Body of pancreas (tissue), 4 donors: Measurements from ENCODE around the gene ARID1B.

Experiments used
- POLR2A ChIP-seq, 3 donors: fragments of 450-650 bp; IDR thresholded peaks; one replicate each; pipeline ENCODE4 v1.6.1; 2016; ENCODE audit warnings: antibody characterized with exemption in 3 of 3, mild to moderate bottlenecking in 2 of 3
- TF ChIP-seq, protein P1 (sequence below), 7 experiments: fragments of 450-650 bp in 4 of 7; fragments of 200-600 bp in 3 of 7; sonication (generic) in 3 of 7; IDR thresholded peaks; one replicate each; pipeline ENCODE4 v1.5.1; 2016 to 2019; ENCODE audit warnings: antibody characterized with exemption in 7 of 7

DNA sequence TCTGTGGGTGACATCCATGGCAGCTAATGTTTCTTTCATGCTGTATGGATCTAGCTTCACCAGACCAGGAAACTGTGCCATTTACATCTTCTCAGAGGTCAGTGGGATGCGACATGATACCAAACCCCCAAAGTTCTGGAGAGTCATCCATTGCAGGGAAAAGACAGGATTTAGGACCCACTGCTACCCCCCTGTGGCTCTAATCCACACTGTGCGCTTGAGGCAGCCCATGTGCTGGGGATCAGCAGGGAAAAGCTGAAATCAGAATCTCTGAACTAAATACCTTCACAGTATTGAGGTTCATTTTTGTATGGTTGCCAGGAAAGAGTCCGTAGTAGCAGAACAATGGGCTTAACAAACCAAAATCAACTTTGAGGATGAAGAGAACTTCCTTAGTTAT is 381.7 kb downstream of the ARID1B start:
- no peak for TF ChIP-seq POLR2A (IDR thresholded peaks at IDR 0.05)
- TF ChIP-seq, protein P1, sequence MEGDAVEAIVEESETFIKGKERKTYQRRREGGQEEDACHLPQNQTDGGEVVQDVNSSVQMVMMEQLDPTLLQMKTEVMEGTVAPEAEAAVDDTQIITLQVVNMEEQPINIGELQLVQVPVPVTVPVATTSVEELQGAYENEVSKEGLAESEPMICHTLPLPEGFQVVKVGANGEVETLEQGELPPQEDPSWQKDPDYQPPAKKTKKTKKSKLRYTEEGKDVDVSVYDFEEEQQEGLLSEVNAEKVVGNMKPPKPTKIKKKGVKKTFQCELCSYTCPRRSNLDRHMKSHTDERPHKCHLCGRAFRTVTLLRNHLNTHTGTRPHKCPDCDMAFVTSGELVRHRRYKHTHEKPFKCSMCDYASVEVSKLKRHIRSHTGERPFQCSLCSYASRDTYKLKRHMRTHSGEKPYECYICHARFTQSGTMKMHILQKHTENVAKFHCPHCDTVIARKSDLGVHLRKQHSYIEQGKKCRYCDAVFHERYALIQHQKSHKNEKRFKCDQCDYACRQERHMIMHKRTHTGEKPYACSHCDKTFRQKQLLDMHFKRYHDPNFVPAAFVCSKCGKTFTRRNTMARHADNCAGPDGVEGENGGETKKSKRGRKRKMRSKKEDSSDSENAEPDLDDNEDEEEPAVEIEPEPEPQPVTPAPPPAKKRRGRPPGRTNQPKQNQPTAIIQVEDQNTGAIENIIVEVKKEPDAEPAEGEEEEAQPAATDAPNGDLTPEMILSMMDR (IDR thresholded peaks at IDR 0.05), result no peak
